ENCODE data around the gene ALDH1A3.

ALDH1A3 gene

GRCh38 chr15:100926971-100927756 lies 47.5 kb downstream of the ALDH1A3 start:
- no peak for DNase-seq

GRCh38 chr15:100928632-100929280 lies 49.1 kb downstream of the ALDH1A3 start:
- no peak for DNase-seq

GRCh38 chr15:100929641-100930042 lies 50.0 kb downstream of the ALDH1A3 start:
- no peak for DNase-seq

- DNase-seq: no peak
These were observed 50.7 kb downstream of the ALDH1A3 start for GRCh38 chr15:100930306-100930848.

GRCh38 chr15:100931143-100931890 lies 51.7 kb downstream of the ALDH1A3 start:
- DNase-seq: no peak

- no peak for DNase-seq
These were observed 53.2 kb downstream of the ALDH1A3 start for GRCh38 chr15:100932676-100933348.

- no peak for DNase-seq
These were observed 54.5 kb downstream of the ALDH1A3 start for GRCh38 chr15:100934166-100934565.

- no peak for DNase-seq
These were observed 55.1 kb downstream of the ALDH1A3 start for GRCh38 chr15:100934726-100935125.

- no peak for DNase-seq
These were observed 57.5 kb downstream of the ALDH1A3 start for GRCh38 chr15:100937171-100937570.

- no peak for DNase-seq
These were observed 60.2 kb downstream of the ALDH1A3 start for GRCh38 chr15:100939791-100940190.

GRCh38 chr15:100940767-100941379 lies 61.2 kb downstream of the ALDH1A3 start:
- DNase-seq: no peak

GRCh38 chr15:100941536-100941935 lies 61.9 kb downstream of the ALDH1A3 start:
- no peak for DNase-seq

GRCh38 chr15:100942656-100943425 lies 63.2 kb downstream of the ALDH1A3 start:
- no peak for DNase-seq

GRCh38 chr15:100944244-100944895 lies 64.7 kb downstream of the ALDH1A3 start:
- no peak for DNase-seq

- no peak for DNase-seq
These were observed 65.4 kb downstream of the ALDH1A3 start for GRCh38 chr15:100944986-100945385.

- DNase-seq: no peak
These were observed 68.3 kb downstream of the ALDH1A3 start for GRCh38 chr15:100947760-100948429.

- DNase-seq: no peak
These were observed 68.8 kb downstream of the ALDH1A3 start for GRCh38 chr15:100948430-100948762.

GRCh38 chr15:100949691-100950090 lies 70.1 kb downstream of the ALDH1A3 start:
- no peak for DNase-seq

- DNase-seq: no peak
These were observed 72.3 kb downstream of the ALDH1A3 start for GRCh38 chr15:100951965-100952364.

GRCh38 chr15:100952566-100952965 lies 72.9 kb downstream of the ALDH1A3 start:
- no peak for DNase-seq
